Measurements from ENCODE around the gene DCLK1. TPM values are rescaled to one million over a fixed set of nuclear protein-coding genes. Genes with fewer than 3 reads are reported as not detected.
"Not testable (repeated sequence)": the region's sequence is repeated elsewhere in the genome, so short reads cannot be mapped to it uniquely, and the experiment has no call there.

Gene DCLK1
- total and polyA plus RNA-seq, 7 donors = 1.2 to 64.8 (median 10.2) TPM

DNA sequence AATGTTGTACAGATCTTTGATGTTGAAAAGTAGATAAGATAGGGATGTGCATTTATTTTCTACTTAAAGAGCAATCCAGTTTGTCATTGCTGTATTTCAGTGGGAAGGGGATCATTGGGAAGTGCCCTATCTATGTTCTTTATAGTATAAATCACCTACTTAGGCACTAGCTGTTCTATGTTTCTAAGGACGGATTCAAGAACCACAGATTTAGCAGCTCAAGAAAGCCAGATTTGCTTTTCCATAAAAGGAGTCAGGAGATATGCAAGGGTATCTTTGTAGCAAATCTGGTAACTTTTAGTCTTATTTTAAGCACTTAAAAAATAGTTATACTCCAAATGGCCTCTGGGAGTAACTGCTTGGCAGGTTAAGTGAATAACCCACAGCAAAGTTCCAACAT lies 23.7 kb downstream of the DCLK1 start:
- Histone ChIP-seq H3K36me3 (no peaks in the 10 kb centered on the region), H3K27ac (no peak overlapping the region), H3K27me3 (no peaks in the 10 kb centered on the region), H3K9me3 (no peaks in the 10 kb centered on the region), H3K4me3 (no peak overlapping the region), H3K4me1 (no peaks in the 10 kb centered on the region)
- 85 to 86% methylated on average over 1 of the region's 1 CpG for WGBS, 2 donors
- DNase-seq = no peak
- intact Hi-C loops (cut with DNase I) = no loop called here
- TF ChIP-seq CTCF (IDR thresholded peaks at IDR 0.05) (no peak), POLR2AphosphoS5 (IDR thresholded peaks at IDR 0.05) (no peak), POLR2A (IDR thresholded peaks at IDR 0.05) (no peak), EP300 (IDR thresholded peaks at IDR 0.05) (no peak)

GRCh38 chr13:36105726-36106125 lies 25.5 kb downstream of the DCLK1 start:
- DNase-seq = no peak
- Histone ChIP-seq H3K27ac (no peak overlapping the region), H3K27me3 (no peaks in the 10 kb centered on the region), H3K36me3 (no peaks in the 10 kb centered on the region), H3K4me1 (no peaks in the 10 kb centered on the region), H3K9me3 (no peaks in the 10 kb centered on the region), H3K4me3 (no peak overlapping the region)
- 35 to 52% methylated on average over 3 of the region's 3 CpGs for WGBS, 2 donors
- no peak for TF ChIP-seq POLR2A (IDR thresholded peaks at IDR 0.05)
- no peak for TF ChIP-seq EP300 (IDR thresholded peaks at IDR 0.05)
- TF ChIP-seq POLR2AphosphoS5 (IDR thresholded peaks at IDR 0.05) = no peak
- no peak for TF ChIP-seq CTCF (IDR thresholded peaks at IDR 0.05)
- intact Hi-C loops (cut with DNase I) = no loop called here

- WGBS, 2 donors = 82 to 84% methylated on average over 4 of the region's 4 CpGs
- H3K27ac ChIP-seq = no peak overlapping the region
- TF ChIP-seq POLR2A (IDR thresholded peaks at IDR 0.05) (no peak), EP300 (IDR thresholded peaks at IDR 0.05) (no peak), POLR2AphosphoS5 (IDR thresholded peaks at IDR 0.05) (no peak), CTCF (IDR thresholded peaks at IDR 0.05) (no peak)
Measured at GRCh38 chr13:36102721-36103120, 28.5 kb downstream of the DCLK1 start.

GRCh38 chr13:36101907-36102306 lies 29.3 kb downstream of the DCLK1 start:
- H3K27me3 ChIP-seq; H3K4me1 ChIP-seq; H3K4me3 ChIP-seq; intact Hi-C loops (cut with DNase I); H3K27ac ChIP-seq; H3K9me3 ChIP-seq; H3K36me3 ChIP-seq; DNase-seq: not testable (repeated sequence)
- WGBS, 2 donors = 87% methylated on average over 5 of the region's 5 CpGs

More at GRCh38 chr13:36102721-36103120, 28.5 kb downstream of the DCLK1 start:
- no peak for DNase-seq
- no peaks in the 10 kb centered on the region for H3K27me3 ChIP-seq
- H3K9me3 ChIP-seq = no peaks in the 10 kb centered on the region
- H3K36me3 ChIP-seq = no peaks in the 10 kb centered on the region
- intact Hi-C loops (cut with DNase I) = no loop called here
- no peak overlapping the region for H3K4me3 ChIP-seq
- no peaks in the 10 kb centered on the region for H3K4me1 ChIP-seq

DNA sequence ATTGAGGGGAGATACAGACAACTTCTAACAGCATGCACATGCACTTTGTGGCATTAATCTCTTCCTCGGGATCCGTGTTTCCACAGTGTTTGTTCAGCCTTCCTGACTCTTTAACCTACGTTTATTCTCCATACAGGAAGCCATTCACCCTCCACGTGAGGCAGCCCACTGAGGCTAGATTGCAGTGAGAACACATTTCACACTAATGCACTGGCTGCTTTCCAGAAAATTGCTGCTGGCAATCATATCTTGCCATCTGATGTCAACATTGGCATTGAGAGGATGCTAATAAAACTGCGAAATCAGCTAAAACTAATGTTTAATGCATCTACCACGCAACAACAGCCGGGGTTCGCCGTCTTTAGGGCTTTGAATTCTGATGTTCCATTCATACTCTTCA lies 30.0 kb downstream of the DCLK1 start:
- Histone ChIP-seq H3K4me3 (no peak overlapping the region), H3K36me3 (no peaks in the 10 kb centered on the region), H3K27ac (no peak overlapping the region), H3K9me3 (no peaks in the 10 kb centered on the region), H3K4me1 (no peaks in the 10 kb centered on the region), H3K27me3 (no peaks in the 10 kb centered on the region)
- intact Hi-C loops (cut with DNase I) = no loop called here
- no peak for DNase-seq
- WGBS, 2 donors = 61 to 74% methylated on average over 9 of the region's 9 CpGs
- TF ChIP-seq EP300 (IDR thresholded peaks at IDR 0.05) (no peak), POLR2AphosphoS5 (IDR thresholded peaks at IDR 0.05) (no peak), POLR2A (IDR thresholded peaks at IDR 0.05) (no peak), CTCF (IDR thresholded peaks at IDR 0.05) (no peak)
